GM23338 (cell line): Measurements from ENCODE around the gene UNK. TPM values are rescaled to one million over a fixed set of nuclear protein-coding genes. Genes with fewer than 3 reads are reported as not detected.

Source experiments
- ATAC-seq: fragments of 200-7000 bp; cut with Tn5 transposase; 3 replicates; pipeline ENCODE4 v1.9.1; 2020
- DNase-seq: peaks from one replicate; pipeline ENCODE4 v3.0.0-alpha.2; 2015; ENCODE audit warnings: low spot score
- H2AFZ ChIP-seq: fragments of 200-600 bp; sonication (generic); 2 replicates; pipeline ENCODE4 v1.8.0; 2016; ENCODE audit warnings: antibody characterized with exemption, mild to moderate bottlenecking, moderate library complexity
- H3F3A ChIP-seq: fragments of 200-600 bp; sonication (generic); replicated peaks from 2 replicates; pipeline ENCODE4 v1.8.0; 2017; ENCODE audit warnings: antibody characterized with exemption, mixed run types, low read depth
- H3K27ac ChIP-seq: fragments of 200-600 bp; sonication (generic); 2 replicates; pipeline ENCODE4 v1.6.1; 2016; ENCODE audit warnings: low read depth
- H3K27me3 ChIP-seq: fragments of 200-600 bp; sonication (generic); 2 replicates; pipeline ENCODE4 v1.8.0; 2016; ENCODE audit warnings: mild to moderate bottlenecking, mixed run types, moderate library complexity; ENCODE audit not compliant: insufficient read depth
- H3K36me3 ChIP-seq: fragments of 200-600 bp; sonication (generic); 2 replicates; pipeline ENCODE4 v1.8.0; 2016; ENCODE audit warnings: mild to moderate bottlenecking; ENCODE audit not compliant: insufficient read depth
- H3K4me1 ChIP-seq: fragments of 200-600 bp; sonication (generic); 2 replicates; pipeline ENCODE4 v1.8.0; 2016; ENCODE audit warnings: mild to moderate bottlenecking, moderate library complexity; ENCODE audit not compliant: insufficient read depth
- H3K4me2 ChIP-seq: fragments of 200-600 bp; sonication (generic); 2 replicates; pipeline ENCODE4 v1.7.1; 2017; ENCODE audit warnings: mixed run types
- H3K4me3 ChIP-seq: fragments of 200-600 bp; sonication (generic); 2 replicates; pipeline ENCODE4 v1.6.1; 2016; ENCODE audit warnings: mixed run types
- H3K79me2 ChIP-seq: fragments of 200-600 bp; sonication (generic); replicated peaks from 2 replicates; pipeline ENCODE4 v1.8.0; 2017; ENCODE audit warnings: mild to moderate bottlenecking; ENCODE audit not compliant: insufficient read depth
- H3K9me2 ChIP-seq: fragments of 200-600 bp; sonication (generic); 2 replicates; pipeline ENCODE4 v1.8.0; 2017; ENCODE audit not compliant: insufficient read depth
- H4K20me1 ChIP-seq: fragments of 200-600 bp; sonication (generic); replicated peaks from 2 replicates; pipeline ENCODE4 v1.8.0; 2017; ENCODE audit warnings: mild to moderate bottlenecking; ENCODE audit not compliant: insufficient read depth
- H3K27ac Mint-ChIP-seq: 2 replicates; pipeline ENCODE4 v1.8.0; 2020; ENCODE audit warnings: inconsistent platforms, mild to moderate bottlenecking, moderate library complexity, mixed read lengths
- H3K27me3 Mint-ChIP-seq: 3 replicates; pipeline ENCODE4 v1.8.0; 2022; ENCODE audit warnings: low read depth, mild to moderate bottlenecking, moderate library complexity, mixed read lengths, inconsistent platforms; ENCODE audit not compliant: insufficient read depth, poor library complexity
- H3K36me3 Mint-ChIP-seq: 3 replicates; pipeline ENCODE4 v1.8.0; 2021; ENCODE audit warnings: low read depth, mild to moderate bottlenecking, inconsistent platforms, moderate library complexity, mixed read lengths
- H3K4me1 Mint-ChIP-seq: 3 replicates; pipeline ENCODE4 v1.8.0; 2020; ENCODE audit warnings: mild to moderate bottlenecking, inconsistent platforms, mixed read lengths
- H3K4me3 Mint-ChIP-seq: 3 replicates; pipeline ENCODE4 v1.8.0; 2021; ENCODE audit warnings: moderate library complexity, mild to moderate bottlenecking, inconsistent platforms, mixed read lengths
- H3K9me3 Mint-ChIP-seq: 3 replicates; pipeline ENCODE4 v1.8.0; 2020; ENCODE audit warnings: moderate library complexity, mild to moderate bottlenecking, inconsistent platforms, mixed read lengths
- CREB1 ChIP-seq: fragments of 250-450 bp; sonication (Bioruptor Pico); IDR thresholded peaks from 2 replicates; pipeline ENCODE4 v1.5.0; 2020; ENCODE audit warnings: low read depth, mild to moderate bottlenecking, moderate library complexity
- CTCF ChIP-seq, 2 experiments: fragments of 200-600 bp in 1 of 2; sonication (generic) in 1 of 2; conservative IDR thresholded peaks; 2 replicates each; pipeline versions ENCODE4 v1.5.1 to v1.6.1; 2016 to 2017; ENCODE audit warnings: antibody characterized with exemption in 2 of 2, low read depth in 2 of 2, mild to moderate bottlenecking in 2 of 2, moderate library complexity in 1 of 2
- ETS1 ChIP-seq: IDR thresholded peaks from 2 replicates; pipeline ENCODE4 v1.6.1; 2016; ENCODE audit warnings: antibody characterized with exemption
- EZH2 ChIP-seq: fragments of 200-600 bp; sonication (generic); IDR thresholded peaks from one replicate; pipeline ENCODE4 v1.8.0; 2017; ENCODE audit warnings: antibody characterized with exemption, mild to moderate bottlenecking, low read depth; ENCODE audit not compliant: unreplicated experiment
- POLR2AphosphoS5 ChIP-seq: IDR thresholded peaks from 2 replicates; pipeline ENCODE4 v1.6.1; 2016; ENCODE audit warnings: antibody characterized with exemption, low read depth
- REST ChIP-seq: IDR thresholded peaks from one replicate; pipeline ENCODE4 v1.6.1; 2018; ENCODE audit warnings: antibody characterized with exemption; ENCODE audit not compliant: unreplicated experiment
- polyA plus RNA-seq: library from polyadenylated mRNA; unstranded; fragments of >200 nt; fragmentation: Nextera tagmentation; extraction: Ambion mirVana; gene quantifications from 2 replicates; pipeline ENCODE4 v1.2.1, GENCODE V29; 2016
- total RNA-seq: library from RNA; depleted of rRNA; stranded (reverse); fragments of >200 nt; shearing (Covaris generic); gene quantifications from 2 replicates; pipeline ENCODE4 v1.2.3, GENCODE V29; 2014

UNK gene
- total and polyA plus RNA-seq, 2 experiments from 2014 or later = 21.8 to 65.2 TPM

DNA sequence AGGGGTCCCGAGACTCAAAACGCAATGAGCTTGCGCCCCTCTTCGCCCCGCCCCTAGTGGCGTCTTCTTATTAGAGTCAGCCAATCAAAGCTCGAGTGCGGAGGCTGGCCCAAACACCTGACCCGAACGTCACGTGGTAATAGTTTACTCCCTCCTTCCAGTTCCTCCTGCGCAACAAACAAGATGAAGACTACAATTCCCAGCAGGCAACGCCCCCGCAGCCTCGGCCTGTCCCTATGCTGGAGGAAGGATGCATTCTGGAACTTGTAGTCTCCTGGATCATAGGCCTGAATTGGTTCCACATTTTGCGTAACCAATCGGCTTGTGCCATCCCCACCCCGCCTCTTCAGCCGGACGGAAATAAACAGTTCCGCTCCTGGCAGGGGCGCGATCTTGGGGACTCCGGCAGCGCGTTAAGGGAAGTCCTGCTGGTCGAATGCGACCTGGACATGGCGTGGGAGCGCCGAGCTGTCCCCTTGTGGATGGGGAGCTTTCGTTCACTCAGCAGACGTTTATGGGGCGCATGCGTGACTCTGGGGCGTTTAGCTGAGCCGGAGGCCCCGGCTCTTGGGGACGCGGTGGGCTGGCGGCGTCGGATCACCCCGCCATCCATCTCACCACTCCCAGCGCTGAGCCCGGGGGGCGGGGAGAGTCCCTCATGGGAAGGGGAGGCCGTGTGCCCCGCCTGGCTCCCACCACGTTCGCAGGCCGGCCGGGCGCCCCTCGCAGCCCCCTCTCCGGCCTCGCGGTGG is 70.9 kb downstream of the UNK start, which contains the start of gene WBP2 (continued):
- 0 out of 4 replicates have a peak, but pooled peaks of 1 of the 2 experiments have one; percentile 13 for TF ChIP-seq CTCF (conservative IDR thresholded peaks at IDR 0.05; ENCODE audit: low read depth in 2 of 2)
- TF ChIP-seq ETS1 = peak; percentile 98
- TF ChIP-seq REST = no peak
- TF ChIP-seq POLR2AphosphoS5 = peak; percentile 93

- Histone ChIP-seq H2AFZ (peak overlapping the region; percentile 80), H3K36me3 (0 out of 2 replicates have a peak, but pooled peaks cover under 1% of the 10 kb centered on the region), H3F3A (peaks cover 12% of the 10 kb centered on the region; the same call in 1 of the 2 replicates), H3K4me1 (peaks cover 6% of the 10 kb centered on the region), H3K4me3 (peak overlapping the region; percentile 61), H3K79me2 (peaks cover 20% of the 10 kb centered on the region), H3K9me2 (no peaks in the 10 kb centered on the region), H4K20me1 (0 out of 2 replicates have a peak, but pooled peaks cover 10% of the 10 kb centered on the region), H3K27me3 (no peaks in the 10 kb centered on the region), H3K4me2 (peak overlapping the region; percentile 86), H3K27ac (peak overlapping the region; percentile 85)
- DNase-seq (no peak), ATAC-seq (peak; percentile 4)
- no peak overlapping the region; the same call in 2 of the 3 replicates for H3K4me3 Mint-ChIP-seq
- TF ChIP-seq CREB1 (peak; percentile 37; the same call in 1 of the 2 replicates), CTCF (conservative IDR thresholded peaks at IDR 0.05; ENCODE audit: low read depth in 2 of 2) (peak; percentile 53 to 60), EZH2 (no peak)
- peak overlapping the region; percentile 89 for H3K27ac Mint-ChIP-seq
- H3K27me3 Mint-ChIP-seq = peaks cover 6% of the 10 kb centered on the region
- peaks cover 7% of the 10 kb centered on the region; the same call in 2 of the 3 replicates for H3K36me3 Mint-ChIP-seq
- H3K9me3 Mint-ChIP-seq = no peaks in the 10 kb centered on the region
- peaks cover 9% of the 10 kb centered on the region for H3K4me1 Mint-ChIP-seq
Observed at GRCh38 chr17:75856062-75856756, 71.6 kb downstream of the UNK start.
